HepG2 (cell line): ENCODE results near the gene CBFA2T2. TPM values are rescaled to one million over a fixed set of nuclear protein-coding genes. Genes with fewer than 3 reads are reported as not detected.

Experiments used
- AFF4 ChIP-seq: sonication (generic); formaldehyde crosslinking; IDR thresholded peaks from 2 replicates; pipeline ENCODE4 v1.4.0; 2020; ENCODE audit warnings: missing genetic modification reagents
- ATF7 ChIP-seq, 2 experiments: fragments of 450-650 bp in 1 of 2; sonication (generic) in 1 of 2; formaldehyde crosslinking in 1 of 2; IDR thresholded peaks; 2 replicates each; pipeline versions ENCODE4 v1.4.0 to v1.6.1; 2016 to 2020; ENCODE audit warnings: antibody characterized with exemption in 1 of 2, mild to moderate bottlenecking in 1 of 2, missing genetic modification reagents in 1 of 2
- DNMT1 ChIP-seq: sonication (generic); formaldehyde crosslinking; IDR thresholded peaks from 2 replicates; pipeline ENCODE4 v1.5.1; 2020; ENCODE audit warnings: mild to moderate bottlenecking, missing genetic modification reagents
- EEA1 ChIP-seq: sonication (generic); formaldehyde crosslinking; IDR thresholded peaks from 2 replicates; pipeline ENCODE4 v1.5.1; 2020; ENCODE audit warnings: mild to moderate bottlenecking, missing genetic modification reagents, borderline replicate concordance
- ISX ChIP-seq: sonication (generic); formaldehyde crosslinking; conservative IDR thresholded peaks from 2 replicates; pipeline ENCODE4 v1.5.0; 2020; ENCODE audit warnings: missing genetic modification reagents
- MED1 ChIP-seq: sonication (generic); formaldehyde crosslinking; IDR thresholded peaks from 2 replicates; pipeline ENCODE4 v1.4.0; 2020; ENCODE audit warnings: missing genetic modification reagents
- MEIS2 ChIP-seq: sonication (generic); formaldehyde crosslinking; IDR thresholded peaks from 2 replicates; pipeline ENCODE4 v1.9.0; 2021; ENCODE audit warnings: mild to moderate bottlenecking, missing genetic modification reagents
- ONECUT2 ChIP-seq: sonication (generic); formaldehyde crosslinking; IDR thresholded peaks from 2 replicates; pipeline ENCODE4 v1.4.0; 2020; ENCODE audit warnings: missing genetic modification reagents
- SMAD9 ChIP-seq: sonication (generic); formaldehyde crosslinking; IDR thresholded peaks from 2 replicates; pipeline ENCODE4 v1.5.1; 2020; ENCODE audit warnings: mild to moderate bottlenecking, missing genetic modification reagents
- ZFAT ChIP-seq: sonication (generic); formaldehyde crosslinking; conservative IDR thresholded peaks from 2 replicates; pipeline ENCODE4 v1.8.1; 2023; ENCODE audit warnings: missing genetic modification reagents, inconsistent platforms
- ZFP36L1 ChIP-seq: sonication (generic); formaldehyde crosslinking; IDR thresholded peaks from 2 replicates; pipeline ENCODE4 v1.8.0; 2022; ENCODE audit warnings: mild to moderate bottlenecking, missing genetic modification reagents, moderate library complexity
- ZNF264 ChIP-seq: sonication (generic); formaldehyde crosslinking; IDR thresholded peaks from 2 replicates; pipeline ENCODE4 v1.4.0; 2020; ENCODE audit warnings: missing genetic modification reagents
- ZNF496 ChIP-seq: sonication (generic); formaldehyde crosslinking; IDR thresholded peaks from 2 replicates; pipeline ENCODE4 v1.8.1; 2023; ENCODE audit warnings: mild to moderate bottlenecking, moderate library complexity, missing genetic modification reagents; ENCODE audit not compliant: insufficient replicate concordance
- ZNF510 ChIP-seq: sonication (generic); formaldehyde crosslinking; IDR thresholded peaks from 2 replicates; pipeline ENCODE4 v1.4.0; 2020; ENCODE audit warnings: low read depth, mild to moderate bottlenecking, missing genetic modification reagents
- ZNF552 ChIP-seq: sonication (generic); formaldehyde crosslinking; IDR thresholded peaks from 2 replicates; pipeline ENCODE4 v1.9.0; 2022; ENCODE audit warnings: missing genetic modification reagents, mild to moderate bottlenecking, borderline replicate concordance
- ZNF678 ChIP-seq: sonication (generic); formaldehyde crosslinking; IDR thresholded peaks from 2 replicates; pipeline ENCODE4 v1.4.0; 2020; ENCODE audit warnings: mild to moderate bottlenecking, missing genetic modification reagents
- ZNF691 ChIP-seq: sonication (generic); formaldehyde crosslinking; IDR thresholded peaks from 2 replicates; pipeline ENCODE4 v1.4.0; 2020; ENCODE audit warnings: missing genetic modification reagents, low read depth, mild to moderate bottlenecking, borderline replicate concordance
- ZSCAN20 ChIP-seq: sonication (generic); formaldehyde crosslinking; IDR thresholded peaks from 2 replicates; pipeline ENCODE4 v1.4.0; 2020; ENCODE audit warnings: missing genetic modification reagents, mild to moderate bottlenecking, borderline replicate concordance
- polyA plus RNA-seq, 8 experiments: library from polyadenylated mRNA; depleted of rRNA in 3 of 8; stranded (reverse) in 7 of 8; unstranded in 1 of 8; fragments of >200 nt; fragmentation: Illumina TruSeq in 4 of 8; extraction: Trizol in 4 of 8; gene quantifications; 2 replicates each; pipeline versions ENCODE4 v1.2.1 to v1.2.3, GENCODE V29; 2011 to 2016; ENCODE audit warnings: low read depth in 4 of 8, missing spikeins in 1 of 8, mixed read lengths in 1 of 8; ENCODE audit not compliant: insufficient read depth in 1 of 8
- total RNA-seq, 5 experiments: library from RNA; depleted of rRNA; stranded (reverse); fragments of >200 nt; fragmentation: Illumina TruSeq; extraction: Trizol; gene quantifications; 2 replicates each; pipeline ENCODE4 v1.2.3, GENCODE V29; 2016; ENCODE audit warnings: low read depth in 1 of 5
- TF ChIP-seq, protein P1 (sequence below): sonication (generic); formaldehyde crosslinking; IDR thresholded peaks from 2 replicates; pipeline ENCODE4 v1.4.0; 2020; ENCODE audit warnings: missing genetic modification reagents, borderline replicate concordance
- TF ChIP-seq, protein P2 (sequence below): IDR thresholded peaks from 2 replicates; pipeline ENCODE4 v1.6.1; 2012; ENCODE audit warnings: inconsistent platforms
- TF ChIP-seq, protein P3 (sequence below): sonication (generic); formaldehyde crosslinking; IDR thresholded peaks from 2 replicates; pipeline ENCODE4 v1.4.0; 2020; ENCODE audit warnings: mild to moderate bottlenecking, missing genetic modification reagents, borderline replicate concordance

The CBFA2T2 gene
- total and polyA plus RNA-seq, 2 of the 13 experiments (the other 11 are each of a cell fraction or from before 2014, with no cell fraction given) = 6.3 to 21.2 TPM

GRCh38 chr20:33686100-33686983 is 196.4 kb downstream of the CBFA2T2 start, which contains the start of gene E2F1 (continued):
- TF ChIP-seq ZNF691 (CRISPR knock-in tag) (no peak), MEIS2 (CRISPR knock-in tag) (peak; percentile 74), ZNF496 (CRISPR knock-in tag) (peak; percentile 53), ZSCAN20 (peak; percentile 82; the same call in 1 of the 2 replicates), SMAD9 (CRISPR knock-in tag) (no peak), ZFAT (no peak), DNMT1 (CRISPR knock-in tag) (no peak), ZNF510 (CRISPR knock-in tag) (0 out of 2 replicates have a peak, but pooled peaks have one; percentile 69), ISX (peak; percentile 92), EEA1 (no peak), ZFP36L1 (CRISPR knock-in tag) (peak; percentile 99), ONECUT2 (peak; percentile 75), ATF7 (IDR thresholded peaks at IDR 0.05) (no peak), ATF7 (CRISPR knock-in tag; IDR thresholded peaks at IDR 0.05) (0 out of 2 replicates have a peak, but pooled peaks have one; percentile 47), ZNF552 (CRISPR knock-in tag) (no peak), MED1 (CRISPR knock-in tag) (0 out of 2 replicates have a peak, but pooled peaks have one; percentile 38), ZNF678 (CRISPR knock-in tag) (no peak), ZNF264 (CRISPR knock-in tag) (peak; percentile 58; the same call in 1 of the 2 replicates), AFF4 (no peak)
- TF ChIP-seq, protein P1, sequence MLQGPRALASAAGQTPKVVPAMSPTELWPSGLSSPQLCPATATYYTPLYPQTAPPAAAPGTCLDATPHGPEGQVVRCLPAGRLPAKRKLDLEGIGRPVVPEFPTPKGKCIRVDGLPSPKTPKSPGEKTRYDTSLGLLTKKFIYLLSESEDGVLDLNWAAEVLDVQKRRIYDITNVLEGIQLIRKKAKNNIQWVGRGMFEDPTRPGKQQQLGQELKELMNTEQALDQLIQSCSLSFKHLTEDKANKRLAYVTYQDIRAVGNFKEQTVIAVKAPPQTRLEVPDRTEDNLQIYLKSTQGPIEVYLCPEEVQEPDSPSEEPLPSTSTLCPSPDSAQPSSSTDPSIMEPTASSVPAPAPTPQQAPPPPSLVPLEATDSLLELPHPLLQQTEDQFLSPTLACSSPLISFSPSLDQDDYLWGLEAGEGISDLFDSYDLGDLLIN (CRISPR knock-in tag) = peak; percentile 99; the same call in 1 of the 2 replicates
- TF ChIP-seq, protein P2, sequence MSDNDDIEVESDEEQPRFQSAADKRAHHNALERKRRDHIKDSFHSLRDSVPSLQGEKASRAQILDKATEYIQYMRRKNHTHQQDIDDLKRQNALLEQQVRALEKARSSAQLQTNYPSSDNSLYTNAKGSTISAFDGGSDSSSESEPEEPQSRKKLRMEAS = peak; percentile 98
- TF ChIP-seq, protein P3, sequence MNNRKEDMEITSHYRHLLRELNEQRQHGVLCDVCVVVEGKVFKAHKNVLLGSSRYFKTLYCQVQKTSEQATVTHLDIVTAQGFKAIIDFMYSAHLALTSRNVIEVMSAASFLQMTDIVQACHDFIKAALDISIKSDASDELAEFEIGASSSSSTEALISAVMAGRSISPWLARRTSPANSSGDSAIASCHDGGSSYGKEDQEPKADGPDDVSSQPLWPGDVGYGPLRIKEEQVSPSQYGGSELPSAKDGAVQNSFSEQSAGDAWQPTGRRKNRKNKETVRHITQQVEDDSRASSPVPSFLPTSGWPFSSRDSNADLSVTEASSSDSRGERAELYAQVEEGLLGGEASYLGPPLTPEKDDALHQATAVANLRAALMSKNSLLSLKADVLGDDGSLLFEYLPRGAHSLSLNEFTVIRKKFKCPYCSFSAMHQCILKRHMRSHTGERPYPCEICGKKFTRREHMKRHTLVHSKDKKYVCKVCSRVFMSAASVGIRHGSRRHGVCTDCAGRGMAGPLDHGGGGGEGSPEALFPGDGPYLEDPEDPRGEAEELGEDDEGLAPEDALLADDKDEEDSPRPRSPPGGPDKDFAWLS = 0 out of 2 replicates have a peak, but pooled peaks have one; percentile 60
